NOMO-1 (cell line): ENCODE data around the gene PTGES3.

Experiments
- DNase-seq, 2 experiments: peaks; one replicate each; lab custom pipeline; 2025; ENCODE audit not compliant: unreplicated experiment in 2 of 2; lab: John Stamatoyannopoulos, UW

PTGES3 gene

GRCh38 chr12:56631790-56632700, 56.0 kb downstream of the PTGES3 start:
- DNase-seq, result peak; percentile 57 to 58

- DNase-seq, result peak; percentile 72 to 79
Observed at GRCh38 chr12:56630180-56630632, 57.9 kb downstream of the PTGES3 start, which contains the start of gene BAZ2A. TSS of gene BAZ2A (minus strand) at chr12:56630326. CDS start at chr12:56617530, 12,796 bp downstream.

GRCh38 chr12:56629459-56630179, 58.5 kb downstream of the PTGES3 start:
- no peak for DNase-seq

- DNase-seq, result peak in 1 of 2 experiments; percentile 61
Observed at GRCh38 chr12:56628671-56629458, 59.2 kb downstream of the PTGES3 start.

GRCh38 chr12:56626701-56627100, 61.4 kb downstream of the PTGES3 start:
- no peak for DNase-seq

- no peak for DNase-seq
Observed at GRCh38 chr12:56622535-56622934, 65.5 kb downstream of the PTGES3 start.

- DNase-seq, result no peak
Observed at GRCh38 chr12:56616925-56617324, 71.2 kb downstream of the PTGES3 start.

GRCh38 chr12:56616244-56616643, 71.8 kb downstream of the PTGES3 start:
- DNase-seq, result no peak

- no peak for DNase-seq
Observed at GRCh38 chr12:56614627-56615026, 73.5 kb downstream of the PTGES3 start.
